Subcutaneous adipose tissue (tissue), 4 donors: ENCODE data around the gene ADAMTSL1. TPM values are rescaled to one million over a fixed set of nuclear protein-coding genes. Genes with fewer than 3 reads are reported as not detected.

Source experiments
- CTCF ChIP-seq: fragments of 450-650 bp; IDR thresholded peaks from one replicate; pipeline ENCODE4 v1.5.1; 2016; ENCODE audit warnings: low read depth, mild to moderate bottlenecking, control low read depth, antibody characterized with exemption, moderate library complexity
- total RNA-seq, 4 donors: library from RNA; depleted of rRNA; stranded (reverse); fragments of >200 nt; gene quantifications; one replicate each; pipeline ENCODE4 v1.1.0, GENCODE V29; 2016

Gene ADAMTSL1
- total RNA-seq, 4 donors from 2014 or later: 0.49 to 16.4 (median 10.5) TPM

DNA sequence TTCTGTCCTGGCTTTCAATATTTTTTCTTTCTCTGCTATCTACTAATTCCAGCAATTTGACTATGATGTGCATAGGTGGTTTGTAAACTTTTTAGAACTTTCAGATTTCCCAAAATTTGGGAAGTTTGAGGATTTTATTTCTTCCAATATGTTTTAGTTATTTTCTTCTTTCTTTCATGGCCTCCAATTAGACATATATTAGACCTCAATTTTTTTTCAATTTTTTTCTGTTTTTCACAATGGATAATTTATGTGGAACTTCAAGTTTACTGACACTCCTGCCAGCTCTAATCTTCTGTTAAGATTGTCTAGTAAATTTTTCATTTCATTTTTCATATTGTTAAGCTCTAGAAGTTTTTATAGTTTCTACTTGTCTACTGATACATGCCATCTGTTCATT is 395.8 kb downstream of the ADAMTSL1 start:
- no peak for TF ChIP-seq CTCF

- no peak for TF ChIP-seq CTCF
Observed at GRCh38 chr9:18874069-18874468, 400.1 kb downstream of the ADAMTSL1 start.

GRCh38 chr9:18877984-18878383 is 404.0 kb downstream of the ADAMTSL1 start:
- TF ChIP-seq CTCF: no peak

DNA sequence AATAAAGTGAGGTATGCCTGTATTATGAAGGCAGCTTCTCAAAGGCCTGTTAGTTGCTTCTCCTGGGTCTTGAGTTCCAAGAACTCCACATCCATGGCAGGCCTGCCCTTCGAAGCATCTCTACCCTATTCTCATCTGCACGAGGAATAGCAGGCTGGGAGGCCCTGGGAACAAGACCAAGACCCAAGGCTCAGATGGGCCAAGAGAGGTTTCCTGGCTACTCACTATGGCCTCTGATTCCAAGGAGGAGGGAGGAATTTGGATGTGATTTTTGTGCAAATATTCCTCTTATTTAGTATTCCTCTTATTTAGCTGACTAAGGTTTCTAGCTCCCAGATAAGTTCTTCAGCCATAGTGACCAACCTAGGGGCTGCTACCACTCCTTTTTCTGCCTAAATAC is 407.8 kb downstream of the ADAMTSL1 start:
- no peak for TF ChIP-seq CTCF

DNA sequence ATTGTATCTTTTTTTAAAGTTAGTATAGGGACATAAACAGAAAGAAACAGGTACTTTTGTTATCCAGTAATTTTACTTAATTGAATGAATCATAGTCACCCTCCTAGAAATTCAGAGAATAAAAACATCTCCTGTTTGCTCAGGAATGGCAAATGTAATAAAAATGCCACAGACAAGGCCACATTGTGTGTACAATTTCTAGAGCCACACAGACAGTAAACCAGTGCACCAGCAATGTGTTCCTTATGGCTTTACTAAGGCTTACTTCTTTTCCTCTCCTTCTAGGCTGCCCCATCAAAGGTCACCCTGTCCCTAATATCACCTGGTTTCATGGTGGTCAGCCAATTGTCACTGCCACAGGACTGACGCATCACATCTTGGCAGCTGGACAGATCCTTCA is 413.6 kb downstream of the ADAMTSL1 start:
- no peak for TF ChIP-seq CTCF

GRCh38 chr9:18888290-18888689 is 414.3 kb downstream of the ADAMTSL1 start:
- TF ChIP-seq CTCF: no peak

DNA sequence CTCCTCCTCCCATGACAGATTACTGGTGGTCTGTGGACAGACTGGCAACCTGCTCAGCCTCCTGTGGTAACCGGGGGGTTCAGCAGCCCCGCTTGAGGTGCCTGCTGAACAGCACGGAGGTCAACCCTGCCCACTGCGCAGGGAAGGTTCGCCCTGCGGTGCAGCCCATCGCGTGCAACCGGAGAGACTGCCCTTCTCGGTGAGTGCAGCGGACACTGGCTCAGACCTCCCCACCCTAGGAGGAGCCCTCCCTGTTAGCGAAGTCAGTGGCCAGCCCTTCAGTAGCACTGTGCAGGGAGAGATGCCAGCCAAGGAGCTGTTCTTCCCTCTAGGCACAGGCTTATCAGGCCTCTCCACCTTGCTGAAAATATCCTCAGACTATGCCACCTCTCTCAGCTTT is 415.6 kb downstream of the ADAMTSL1 start:
- TF ChIP-seq CTCF: no peak
